Right atrium auricular region (tissue), 2 donors: ENCODE results near the gene HOMER2. TPM values are rescaled to one million over a fixed set of nuclear protein-coding genes. Genes with fewer than 3 reads are reported as not detected.
A peak's percentile ranks its signal among the peaks of the same experiment; 100 is the strongest.

Experiments used
- DNase-seq: peaks from one replicate; pipeline ENCODE4 v3.0.0-alpha.2; 2019; ENCODE audit warnings: low spot score
- H3K27ac ChIP-seq, 2 donors: fragments of 200-600 bp; sonication (generic); 1 replicate in 1 of 2; 2 replicates in 1 of 2; pipeline ENCODE4 v1.5.1; 2016 to 2019
- H3K27me3 ChIP-seq, 2 donors: fragments of 200-600 bp; sonication (generic); one replicate each; pipeline versions ENCODE4 v1.5.1 to v1.6.0; 2017 to 2019
- H3K36me3 ChIP-seq: fragments of 200-600 bp; sonication (generic); one replicate; pipeline ENCODE4 v1.5.1; 2016
- H3K4me1 ChIP-seq, 2 donors: fragments of 200-600 bp; sonication (generic); one replicate each; pipeline versions ENCODE4 v1.5.1 to v1.6.0; 2017 to 2019
- H3K4me3 ChIP-seq, 2 donors: fragments of 200-600 bp; sonication (generic); 1 replicate in 1 of 2; 2 replicates in 1 of 2; pipeline ENCODE4 v1.5.1; 2017 to 2019; ENCODE audit warnings: mild to moderate bottlenecking in 1 of 2, moderate library complexity in 1 of 2
- H3K9me3 ChIP-seq, 2 donors: fragments of 200-600 bp; sonication (generic); one replicate each; pipeline ENCODE4 v1.5.1; 2019
- total RNA-seq, 2 donors: library from RNA; depleted of rRNA; stranded (reverse); fragments of >200 nt; gene quantifications; one replicate each; pipeline ENCODE4 v1.1.0, GENCODE V29; 2016
- TF ChIP-seq, protein P1 (sequence below), 2 donors: fragments of 200-600 bp; sonication (generic); IDR thresholded peaks; one replicate each; pipeline ENCODE4 v1.5.1; 2019; ENCODE audit warnings: antibody characterized with exemption in 2 of 2

Gene HOMER2
- total RNA-seq, 2 donors from 2014 or later: 18.3 to 24.8 TPM

DNA sequence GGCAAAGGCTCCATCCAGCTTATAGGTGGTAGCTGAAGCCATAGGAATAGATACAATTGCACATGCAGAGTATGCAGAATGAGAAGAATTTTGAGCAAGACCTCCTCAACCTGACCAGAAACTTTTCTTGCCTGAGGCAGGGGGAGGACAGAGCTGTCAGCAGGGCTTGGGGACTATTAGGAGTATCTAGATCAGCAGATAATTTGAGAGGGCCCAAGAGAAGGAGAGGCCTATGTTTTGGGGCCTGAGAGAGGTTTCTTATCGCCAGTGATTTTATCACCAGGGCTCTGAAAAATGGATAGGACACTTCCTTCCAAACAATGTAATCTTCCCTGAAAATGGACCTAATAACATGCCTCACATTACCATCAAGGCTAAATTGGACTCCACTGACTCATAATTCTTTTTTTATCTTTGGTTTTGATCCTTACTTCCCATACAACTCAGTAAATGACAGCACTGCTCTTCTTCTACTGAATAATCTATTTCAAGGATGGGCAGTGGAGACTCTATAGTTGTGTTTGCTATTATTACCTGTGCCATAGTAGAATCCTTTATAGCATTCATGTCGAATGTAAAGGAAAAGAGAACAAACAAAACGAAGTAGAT is 17.7 kb upstream of the HOMER2 start:
- Histone ChIP-seq H3K4me1 (peaks cover 0 to 7% of the 10 kb centered on the region in 2 donors), H3K36me3 (no peaks in the 10 kb centered on the region), H3K27ac (peak overlapping the region in 1 of 2 donors; percentile 53), H3K9me3 (no peaks in the 10 kb centered on the region), H3K27me3 (no peaks in the 10 kb centered on the region), H3K4me3 (no peak overlapping the region)
- TF ChIP-seq, protein P1, sequence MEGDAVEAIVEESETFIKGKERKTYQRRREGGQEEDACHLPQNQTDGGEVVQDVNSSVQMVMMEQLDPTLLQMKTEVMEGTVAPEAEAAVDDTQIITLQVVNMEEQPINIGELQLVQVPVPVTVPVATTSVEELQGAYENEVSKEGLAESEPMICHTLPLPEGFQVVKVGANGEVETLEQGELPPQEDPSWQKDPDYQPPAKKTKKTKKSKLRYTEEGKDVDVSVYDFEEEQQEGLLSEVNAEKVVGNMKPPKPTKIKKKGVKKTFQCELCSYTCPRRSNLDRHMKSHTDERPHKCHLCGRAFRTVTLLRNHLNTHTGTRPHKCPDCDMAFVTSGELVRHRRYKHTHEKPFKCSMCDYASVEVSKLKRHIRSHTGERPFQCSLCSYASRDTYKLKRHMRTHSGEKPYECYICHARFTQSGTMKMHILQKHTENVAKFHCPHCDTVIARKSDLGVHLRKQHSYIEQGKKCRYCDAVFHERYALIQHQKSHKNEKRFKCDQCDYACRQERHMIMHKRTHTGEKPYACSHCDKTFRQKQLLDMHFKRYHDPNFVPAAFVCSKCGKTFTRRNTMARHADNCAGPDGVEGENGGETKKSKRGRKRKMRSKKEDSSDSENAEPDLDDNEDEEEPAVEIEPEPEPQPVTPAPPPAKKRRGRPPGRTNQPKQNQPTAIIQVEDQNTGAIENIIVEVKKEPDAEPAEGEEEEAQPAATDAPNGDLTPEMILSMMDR (IDR thresholded peaks at IDR 0.05): no peak
- no peak for DNase-seq

DNA sequence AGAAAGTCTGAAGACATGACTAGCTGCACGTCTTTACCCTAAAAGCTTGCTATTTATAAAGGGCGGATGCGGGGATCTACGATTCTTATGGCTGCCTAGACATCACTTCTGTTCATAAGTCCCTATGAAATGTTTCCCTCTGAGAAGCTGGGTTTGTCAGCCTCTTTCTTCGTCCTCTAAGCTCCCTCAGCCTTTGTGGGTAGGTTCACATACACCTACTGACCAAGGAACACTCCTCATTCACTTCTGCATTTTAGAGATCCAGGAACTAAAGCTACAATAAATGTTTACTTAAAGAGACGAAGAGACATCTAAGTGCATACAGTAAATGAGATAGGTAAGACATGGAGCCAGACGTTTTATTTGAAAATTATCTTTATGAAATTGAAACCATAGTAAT is 16.8 kb upstream of the HOMER2 start:
- no peak for DNase-seq
- H3K4me3 ChIP-seq: no peak overlapping the region
- no peaks in the 10 kb centered on the region for H3K9me3 ChIP-seq
- no peaks in the 10 kb centered on the region for H3K27me3 ChIP-seq
- H3K4me1 ChIP-seq: peaks cover 0 to 7% of the 10 kb centered on the region in 2 donors
- TF ChIP-seq, protein P1 (IDR thresholded peaks at IDR 0.05): no peak
- no peaks in the 10 kb centered on the region for H3K36me3 ChIP-seq
- H3K27ac ChIP-seq: no peak overlapping the region

DNA sequence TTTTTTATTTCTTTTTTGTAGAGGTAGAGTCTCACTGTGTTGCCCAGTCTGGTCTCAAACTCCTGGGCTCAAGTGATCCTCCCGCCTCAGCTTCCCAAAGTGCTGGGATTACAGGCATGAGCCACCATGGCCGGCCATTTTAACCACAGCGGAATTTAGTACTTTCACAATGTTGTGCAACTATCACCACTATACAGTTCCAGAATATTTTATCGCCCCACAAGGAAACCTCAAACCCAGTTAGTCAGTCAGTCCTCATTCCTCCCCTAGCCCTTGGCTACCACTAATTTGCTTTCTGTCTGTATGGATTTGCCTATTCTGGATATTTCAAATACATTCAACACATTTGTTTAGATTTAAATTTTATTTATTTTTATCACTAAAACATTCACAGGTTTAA is 15.5 kb upstream of the HOMER2 start:
- Histone ChIP-seq H3K27me3 (no peaks in the 10 kb centered on the region), H3K9me3 (no peaks in the 10 kb centered on the region), H3K27ac (no peak overlapping the region), H3K4me1 (peaks cover 0 to 7% of the 10 kb centered on the region in 2 donors), H3K36me3 (no peaks in the 10 kb centered on the region), H3K4me3 (no peak overlapping the region)
- TF ChIP-seq, protein P1 (IDR thresholded peaks at IDR 0.05): no peak
- no peak for DNase-seq

DNA sequence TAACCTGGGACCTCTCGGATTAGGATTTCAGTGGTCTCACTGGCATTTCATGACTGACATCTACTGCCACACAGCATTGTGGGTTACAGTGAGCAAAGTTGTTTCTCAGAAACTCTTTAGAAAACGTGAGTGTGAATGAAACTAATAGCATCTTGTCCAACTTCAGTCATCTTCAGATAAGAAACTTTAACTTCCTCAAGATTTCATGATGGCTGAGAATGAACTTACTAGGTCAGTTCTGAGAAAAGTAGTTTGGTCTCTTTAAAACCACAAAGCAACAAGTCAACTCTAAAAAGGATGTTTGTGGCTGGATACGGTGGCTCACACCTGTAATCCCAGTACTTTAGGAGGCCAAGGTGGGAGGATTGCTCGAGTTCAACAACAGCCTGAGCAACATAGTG is 14.2 kb upstream of the HOMER2 start:
- Histone ChIP-seq H3K4me3 (no peak overlapping the region), H3K27ac (no peak overlapping the region), H3K9me3 (no peaks in the 10 kb centered on the region), H3K27me3 (no peaks in the 10 kb centered on the region), H3K36me3 (no peaks in the 10 kb centered on the region), H3K4me1 (peaks cover 0 to 3% of the 10 kb centered on the region in 2 donors)
- DNase-seq: no peak
- TF ChIP-seq, protein P1 (IDR thresholded peaks at IDR 0.05): no peak

DNA sequence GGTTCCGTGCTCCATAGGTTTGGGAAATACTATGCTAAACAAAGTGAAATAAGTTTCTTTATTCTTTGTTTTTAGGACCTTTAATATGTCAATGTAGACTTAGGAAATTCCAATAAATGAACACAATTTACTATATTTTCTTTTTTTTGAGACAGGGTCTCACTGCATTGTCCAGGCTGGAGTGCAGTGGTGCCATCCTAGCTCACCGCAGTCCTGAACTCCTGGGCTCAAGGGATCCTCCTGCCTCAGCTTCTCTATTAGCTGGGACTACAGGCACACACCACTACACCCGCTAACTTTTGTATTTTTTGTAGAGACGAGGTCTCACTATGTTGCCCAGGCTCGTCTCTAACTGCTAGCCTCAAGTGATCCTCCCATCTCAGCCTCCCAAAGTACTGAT is 12.4 kb upstream of the HOMER2 start:
- TF ChIP-seq, protein P1 (IDR thresholded peaks at IDR 0.05): no peak
- Histone ChIP-seq H3K4me3 (no peak overlapping the region), H3K4me1 (no peaks in the 10 kb centered on the region), H3K27ac (no peak overlapping the region), H3K36me3 (no peaks in the 10 kb centered on the region), H3K9me3 (no peaks in the 10 kb centered on the region), H3K27me3 (no peaks in the 10 kb centered on the region)
- DNase-seq: no peak
